Measurements from ENCODE around the gene SPINT2. TPM values are rescaled to one million over a fixed set of nuclear protein-coding genes. Genes with fewer than 3 reads are reported as not detected.
A peak's percentile ranks its signal among the peaks of the same experiment; 100 is the strongest.

SPINT2 gene
- polyA plus RNA-seq, 1 donor from 2014 or later: 167 TPM

- H3K4me1 Mint-ChIP-seq: peaks cover 4 to 5% (median 5%) of the 10 kb centered on the region in 3 donors
- no peak overlapping the region for H3K27ac Mint-ChIP-seq
- H3K4me3 Mint-ChIP-seq: no peak overlapping the region
- H3K27me3 Mint-ChIP-seq: no peaks in the 10 kb centered on the region
- H3K36me3 Mint-ChIP-seq: peaks cover 3% of the 10 kb centered on the region
- H3K9me3 Mint-ChIP-seq: no peaks in the 10 kb centered on the region
Observed at GRCh38 chr19:38308006-38308766, 43.8 kb downstream of the SPINT2 start.

GRCh38 chr19:38308926-38309614, 44.7 kb downstream of the SPINT2 start:
- Mint-ChIP-seq H3K9me3 (no peaks in the 10 kb centered on the region), H3K4me3 (no peak overlapping the region), H3K27me3 (no peaks in the 10 kb centered on the region), H3K27ac (no peak overlapping the region), H3K4me1 (peaks cover 5 to 8% (median 6%) of the 10 kb centered on the region in 3 donors), H3K36me3 (peaks cover 3% of the 10 kb centered on the region)

- peaks cover 5 to 8% (median 6%) of the 10 kb centered on the region in 3 donors for H3K4me1 Mint-ChIP-seq
- no peaks in the 10 kb centered on the region for H3K9me3 Mint-ChIP-seq
- H3K27me3 Mint-ChIP-seq: no peaks in the 10 kb centered on the region
- no peak overlapping the region for H3K27ac Mint-ChIP-seq
- H3K36me3 Mint-ChIP-seq: peaks cover 3% of the 10 kb centered on the region
- no peak overlapping the region for H3K4me3 Mint-ChIP-seq
Observed at GRCh38 chr19:38309615-38310278, 45.4 kb downstream of the SPINT2 start.

GRCh38 chr19:38310279-38310670, 45.9 kb downstream of the SPINT2 start:
- Mint-ChIP-seq H3K27ac (no peak overlapping the region), H3K36me3 (peaks cover 3% of the 10 kb centered on the region), H3K27me3 (no peaks in the 10 kb centered on the region), H3K4me1 (peaks cover 5 to 10% (median 6%) of the 10 kb centered on the region in 3 donors), H3K9me3 (no peaks in the 10 kb centered on the region), H3K4me3 (no peak overlapping the region)

- no peaks in the 10 kb centered on the region for H3K27me3 Mint-ChIP-seq
- H3K4me1 Mint-ChIP-seq: peaks cover 6 to 11% (median 7%) of the 10 kb centered on the region in 3 donors
- no peak overlapping the region for H3K27ac Mint-ChIP-seq
- peaks cover 3% of the 10 kb centered on the region for H3K36me3 Mint-ChIP-seq
- H3K9me3 Mint-ChIP-seq: no peaks in the 10 kb centered on the region
- H3K4me3 Mint-ChIP-seq: no peak overlapping the region
Observed at GRCh38 chr19:38310986-38311385, 46.6 kb downstream of the SPINT2 start.

- H3K27ac Mint-ChIP-seq: peak within 1 kb of the TSS; percentile 52 to 98 (median 97)
- no peaks in the 10 kb centered on the region for H3K9me3 Mint-ChIP-seq
- no peaks in the 10 kb centered on the region for H3K27me3 Mint-ChIP-seq
- peak within 1 kb of the TSS; percentile 75 to 99 (median 94) for H3K4me3 Mint-ChIP-seq
- no peaks in the 10 kb centered on the region for H3K36me3 Mint-ChIP-seq
- peaks cover 12 to 28% (median 27%) of the 10 kb centered on the region in 3 donors for H3K4me1 Mint-ChIP-seq
Observed at GRCh38 chr19:38315657-38316476, 51.5 kb downstream of the SPINT2 start, which contains the start of gene YIF1B. Gene YIF1B, minus strand, starts transcription at chr19:38315947. Its CDS starts 30 bp downstream, at chr19:38315917.

- Mint-ChIP-seq H3K36me3 (peaks cover 2% of the 10 kb centered on the region), H3K27ac (peak overlapping the region; percentile 52 to 98 (median 97)), H3K4me1 (peaks cover 12 to 30% (median 27%) of the 10 kb centered on the region in 3 donors), H3K4me3 (peak overlapping the region; percentile 75 to 99 (median 94)), H3K9me3 (no peaks in the 10 kb centered on the region), H3K27me3 (no peaks in the 10 kb centered on the region)
Observed at GRCh38 chr19:38316477-38317067, 52.2 kb downstream of the SPINT2 start.

GRCh38 chr19:38317104-38317612, 52.8 kb downstream of the SPINT2 start:
- Mint-ChIP-seq H3K4me3 (peak overlapping the region; percentile 75 to 99 (median 94)), H3K36me3 (peaks cover 2% of the 10 kb centered on the region), H3K9me3 (no peaks in the 10 kb centered on the region), H3K4me1 (peaks cover 12 to 28% (median 27%) of the 10 kb centered on the region in 3 donors), H3K27me3 (no peaks in the 10 kb centered on the region), H3K27ac (peak overlapping the region; percentile 52 to 98 (median 88))

- no peaks in the 10 kb centered on the region for H3K9me3 Mint-ChIP-seq
- peak overlapping the region in 3 of 4 donors; percentile 74 to 84 (median 76) for H3K4me3 Mint-ChIP-seq
- H3K27ac Mint-ChIP-seq: peak overlapping the region in 1 of 3 donors; percentile 68
- H3K4me1 Mint-ChIP-seq: peaks cover 7 to 26% (median 22%) of the 10 kb centered on the region in 3 donors
- H3K27me3 Mint-ChIP-seq: no peaks in the 10 kb centered on the region
- H3K36me3 Mint-ChIP-seq: peaks cover 2% of the 10 kb centered on the region
Observed at GRCh38 chr19:38318660-38319059, 54.3 kb downstream of the SPINT2 start.

- Mint-ChIP-seq H3K4me1 (peaks cover 7 to 27% (median 21%) of the 10 kb centered on the region in 3 donors), H3K9me3 (no peaks in the 10 kb centered on the region), H3K36me3 (peaks cover 2% of the 10 kb centered on the region), H3K27ac (peak within 1 kb of the TSS in 2 of 3 donors; percentile 68 to 89), H3K27me3 (no peaks in the 10 kb centered on the region), H3K4me3 (peak within 1 kb of the TSS; percentile 76 to 94 (median 88))
Observed at GRCh38 chr19:38319421-38320258, 55.3 kb downstream of the SPINT2 start, which contains the start of gene KCNK6. Gene KCNK6, plus strand, starts transcription at chr19:38319845. Its CDS starts 106 bp downstream, at chr19:38319951.

GRCh38 chr19:38320969-38321339, 56.6 kb downstream of the SPINT2 start:
- Mint-ChIP-seq H3K4me3 (peak overlapping the region; percentile 55 to 93 (median 78)), H3K9me3 (no peaks in the 10 kb centered on the region), H3K4me1 (peaks cover 5 to 27% (median 18%) of the 10 kb centered on the region in 3 donors), H3K27me3 (no peaks in the 10 kb centered on the region), H3K36me3 (peaks cover 2% of the 10 kb centered on the region), H3K27ac (peak overlapping the region in 1 of 3 donors; percentile 89)

GRCh38 chr19:38321646-38322196, 57.3 kb downstream of the SPINT2 start:
- Mint-ChIP-seq H3K36me3 (peaks cover 2% of the 10 kb centered on the region), H3K9me3 (no peaks in the 10 kb centered on the region), H3K4me3 (peak overlapping the region in 2 of 4 donors; percentile 6 to 76), H3K27ac (peak overlapping the region in 1 of 3 donors; percentile 89), H3K4me1 (peaks cover 0 to 21% (median 14%) of the 10 kb centered on the region in 3 donors), H3K27me3 (no peaks in the 10 kb centered on the region)

- Mint-ChIP-seq H3K36me3 (peaks cover 7% of the 10 kb centered on the region), H3K4me3 (peak overlapping the region in 1 of 4 donors; percentile 34), H3K27me3 (no peaks in the 10 kb centered on the region)
Observed at GRCh38 chr19:38323291-38323690, 58.9 kb downstream of the SPINT2 start.

More at GRCh38 chr19:38323291-38323690, 58.9 kb downstream of the SPINT2 start:
- Mint-ChIP-seq H3K4me1 (peaks cover 0 to 12% (median 6%) of the 10 kb centered on the region in 3 donors), H3K9me3 (no peaks in the 10 kb centered on the region), H3K27ac (no peak overlapping the region)

All from IgD-negative memory B cell (primary cell).